ENCODE measurements around the gene INPP5A.

The INPP5A gene

GRCh38 chr10:132557696-132558515, 20.3 kb downstream of the INPP5A start (continued):
- TF ChIP-seq POU6F1 (CRISPR knock-in tag; IDR thresholded peaks at IDR 0.05; ENCODE audit: borderline replicate concordance, low read depth): no peak
- TF ChIP-seq ZFP30 (CRISPR knock-in tag; IDR thresholded peaks at IDR 0.05): no peak

GRCh38 chr10:132558516-132559413, 21.2 kb downstream of the INPP5A start:
- no peak for TF ChIP-seq ZFP30 (CRISPR knock-in tag; IDR thresholded peaks at IDR 0.05)
- no peak for TF ChIP-seq TCF4 (CRISPR knock-in tag; IDR thresholded peaks at IDR 0.05; ENCODE audit: borderline replicate concordance)
- no peak for TF ChIP-seq ZNF8 (CRISPR knock-in tag; IDR thresholded peaks at IDR 0.05)
- no peak for TF ChIP-seq GLIS3 (CRISPR knock-in tag; IDR thresholded peaks at IDR 0.05)
- TF ChIP-seq CSDC2 (CRISPR knock-in tag; IDR thresholded peaks at IDR 0.05): no peak
- TF ChIP-seq PPARA (CRISPR knock-in tag; IDR thresholded peaks at IDR 0.05; ENCODE audit: borderline replicate concordance): no peak
- TF ChIP-seq ISL1 (CRISPR knock-in tag; IDR thresholded peaks at IDR 0.05): no peak
- no peak for ATAC-seq

- TF ChIP-seq SNAI2 (CRISPR knock-in tag; IDR thresholded peaks at IDR 0.05) (no peak), PPARA (CRISPR knock-in tag; IDR thresholded peaks at IDR 0.05; ENCODE audit: borderline replicate concordance) (no peak), OSR1 (CRISPR knock-in tag; IDR thresholded peaks at IDR 0.05) (no peak)
- no peak for ATAC-seq
These were observed 22.0 kb downstream of the INPP5A start for GRCh38 chr10:132559538-132559937.

- no peak for ATAC-seq
- TF ChIP-seq TSHZ2 (CRISPR knock-in tag; IDR thresholded peaks at IDR 0.05): no peak
- no peak for TF ChIP-seq ESRRG (CRISPR knock-in tag; IDR thresholded peaks at IDR 0.05)
- TF ChIP-seq ZNF565 (CRISPR knock-in tag; conservative IDR thresholded peaks at IDR 0.05; ENCODE audit: low read depth): no peak
- TF ChIP-seq SNAI2 (CRISPR knock-in tag; IDR thresholded peaks at IDR 0.05): no peak
- TF ChIP-seq ZC3H10 (CRISPR knock-in tag; IDR thresholded peaks at IDR 0.05): no peak
- no peak for TF ChIP-seq ZFP30 (CRISPR knock-in tag; IDR thresholded peaks at IDR 0.05)
- TF ChIP-seq GLIS3 (CRISPR knock-in tag; IDR thresholded peaks at IDR 0.05): no peak
- no peak for TF ChIP-seq OSR1 (CRISPR knock-in tag; IDR thresholded peaks at IDR 0.05)
- no peak for TF ChIP-seq CSRNP3 (CRISPR knock-in tag; IDR thresholded peaks at IDR 0.05)
- TF ChIP-seq POU6F1 (CRISPR knock-in tag; IDR thresholded peaks at IDR 0.05; ENCODE audit: borderline replicate concordance, low read depth): no peak
- TF ChIP-seq TCF4 (CRISPR knock-in tag; IDR thresholded peaks at IDR 0.05; ENCODE audit: borderline replicate concordance): no peak
These were observed 22.7 kb downstream of the INPP5A start for GRCh38 chr10:132560241-132560731.

All from SK-N-SH treated with all-trans-retinoic acid at 6 μM for 48 hours (cell line).